OCI-LY7 (cell line): Measurements from ENCODE around the gene NOLC1.

ENCODE experiments used
- CTCF ChIP-seq: fragments of 200-600 bp; sonication (generic); conservative IDR thresholded peaks from 2 replicates; pipeline ENCODE4 v1.5.1; 2014; ENCODE audit warnings: mild to moderate bottlenecking, antibody characterized with exemption, low read length, moderate library complexity, mixed read lengths
- EZH2phosphoT487 ChIP-seq: fragments of 200-600 bp; sonication (generic); IDR thresholded peaks from 2 replicates; pipeline ENCODE4 v1.6.1; 2018; ENCODE audit warnings: low read depth, borderline replicate concordance, mild to moderate bottlenecking, mixed run types, antibody characterized with exemption, low read length, moderate library complexity, mixed read lengths

DNA sequence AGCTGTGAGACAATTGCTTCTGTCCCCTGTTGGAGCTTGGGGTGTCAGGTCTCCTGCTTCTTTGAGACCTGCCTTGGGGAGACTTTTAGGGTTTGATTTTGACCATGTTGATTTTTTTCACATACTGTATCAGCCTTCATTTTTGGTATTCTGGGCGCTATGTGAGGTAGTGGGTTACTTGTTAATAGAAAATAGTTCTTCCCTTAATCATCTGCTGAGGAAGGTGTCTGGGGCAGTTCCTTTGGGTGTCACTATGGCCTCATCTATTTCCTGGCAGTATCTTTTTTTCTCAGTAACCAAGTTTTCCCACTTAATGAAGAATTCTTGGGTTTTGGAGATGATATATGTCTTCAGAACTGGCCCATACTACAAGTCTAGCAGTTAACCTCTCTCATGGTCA, 4.6 kb upstream of the NOLC1 start:
- no peak for TF ChIP-seq CTCF
- TF ChIP-seq EZH2phosphoT487, result no peak
